GM12878 (cell line): ENCODE results near the gene LIM2. TPM values are rescaled to one million over a fixed set of nuclear protein-coding genes. Genes with fewer than 3 reads are reported as not detected.

Source experiments
- ATAC-seq: fragments of 200-7000 bp; cut with Tn5 transposase; 3 replicates; pipeline ENCODE4 v1.9.1; 2020; ENCODE audit warnings: mild to moderate bottlenecking, moderate library complexity
- BruUV-seq: library from RNA; stranded (reverse); fragments of 400-500 nt; replicated peaks from 2 replicates; lab custom pipeline; 2021; lab: Mats Ljungman, UMichigan
- CTCF ChIA-PET: fragments of 300-600 bp; sonication (Branson Sonifier 250); formaldehyde crosslinking; extraction: SDS; loops from one replicate; lab custom pipeline; 2021; ENCODE audit warnings: inconsistent platforms; lab: Yijun Ruan, JAX
- POLR2A ChIA-PET: fragments of 350-600 bp; formaldehyde crosslinking; extraction: SDS; loops from one replicate; lab custom pipeline; 2021; ENCODE audit warnings: inconsistent platforms; lab: Charles Lee
- RAD21 ChIA-PET: fragments of 300-600 bp; sonication (Branson Sonifier 250); formaldehyde crosslinking; loops from one replicate; lab custom pipeline; 2023; ENCODE audit warnings: antibody characterized with exemption; ENCODE audit not compliant: unreplicated experiment; lab: Charles Lee
- SMC1A ChIA-PET: fragments of 300-600 bp; sonication (Branson Sonifier 250); formaldehyde crosslinking; loops from one replicate; lab custom pipeline; 2023; ENCODE audit not compliant: unreplicated experiment, uncharacterized antibody; lab: Charles Lee
- DNase-seq: peaks from one replicate; pipeline ENCODE4 v3.0.0-alpha.2; 2011; ENCODE audit warnings: low read depth, low spot score
- FAIRE-seq: peaks from 3 replicates; lab custom pipeline; 2011; peaks lifted over from hg19 to GRCh38; lab: Jason Lieb, UNC
- H2AFZ ChIP-seq: 2 replicates; pipeline ENCODE4 v1.6.0; 2011; ENCODE audit warnings: low read depth, low read length, control low read depth; ENCODE audit not compliant: control insufficient read depth
- H3K27ac ChIP-seq: 2 replicates; pipeline ENCODE4 v1.5.1; 2011; ENCODE audit warnings: control low read depth; ENCODE audit not compliant: control insufficient read depth, insufficient read depth
- H3K27me3 ChIP-seq, 2 experiments: replicated peaks in 1 of 2; 2 replicates each; pipeline versions ENCODE4 v1.6.0 to v1.6.1; 2011; ENCODE audit warnings: low read length in 1 of 2; ENCODE audit not compliant: control insufficient read depth in 2 of 2, insufficient read depth in 2 of 2
- H3K36me3 ChIP-seq, 2 experiments: 2 replicates each; pipeline ENCODE4 v1.5.1; 2011; ENCODE audit warnings: low read length in 1 of 2; ENCODE audit not compliant: control insufficient read depth in 2 of 2, insufficient read depth in 2 of 2
- H3K4me1 ChIP-seq: 2 replicates; pipeline ENCODE4 v1.6.1; 2011; ENCODE audit warnings: mild to moderate bottlenecking, low read length, moderate library complexity, mixed read lengths; ENCODE audit not compliant: control insufficient read depth, insufficient read depth
- H3K4me2 ChIP-seq: 2 replicates; pipeline ENCODE4 v1.6.0; 2011; ENCODE audit warnings: control low read depth; ENCODE audit not compliant: control insufficient read depth, insufficient read depth
- H3K4me3 ChIP-seq: fragments of 200-600 bp; sonication (generic); 2 replicates; pipeline ENCODE4 v1.5.1; 2016
- H3K79me2 ChIP-seq: 2 replicates; pipeline ENCODE4 v1.6.0; 2011; ENCODE audit warnings: low read length; ENCODE audit not compliant: control insufficient read depth, insufficient read depth
- H3K9ac ChIP-seq: 2 replicates; pipeline ENCODE4 v1.8.0; 2011; ENCODE audit warnings: low read length, control low read depth, mixed read lengths; ENCODE audit not compliant: control insufficient read depth, insufficient read depth
- H3K9me3 ChIP-seq: replicated peaks from 3 replicates; pipeline ENCODE4 v1.5.1; 2011; ENCODE audit warnings: mild to moderate bottlenecking, low read length; ENCODE audit not compliant: control insufficient read depth, insufficient read depth
- H4K20me1 ChIP-seq: 2 replicates; pipeline ENCODE4 v1.6.0; 2011; ENCODE audit not compliant: control insufficient read depth, insufficient read depth
- BCLAF1 ChIP-seq: fragments of 450-650 bp; IDR thresholded peaks from 2 replicates; pipeline ENCODE4 v1.6.1; 2017; ENCODE audit warnings: antibody characterized with exemption, mild to moderate bottlenecking, moderate library complexity
- CBX3 ChIP-seq: fragments of 200-600 bp; sonication (generic); IDR thresholded peaks from 2 replicates; pipeline ENCODE4 v1.6.1; 2016; ENCODE audit warnings: low read depth, borderline replicate concordance
- JUND ChIP-seq: IDR thresholded peaks from 2 replicates; pipeline ENCODE4 v1.6.1; 2012; ENCODE audit warnings: low read depth, mild to moderate bottlenecking, low read length, improper control_type of control experiment, moderate library complexity
- SUZ12 ChIP-seq: fragments of 200-600 bp; sonication (generic); IDR thresholded peaks from one replicate; pipeline ENCODE4 v1.6.1; 2018; ENCODE audit warnings: antibody characterized with exemption, mild to moderate bottlenecking; ENCODE audit not compliant: unreplicated experiment
- ZBTB40 ChIP-seq: fragments of 450-650 bp; IDR thresholded peaks from 2 replicates; pipeline ENCODE4 v1.6.1; 2016; ENCODE audit warnings: mild to moderate bottlenecking, moderate library complexity, borderline replicate concordance
- WGBS: methylation state at CpG from one replicate; pipeline ENCODE4 v1.1.6; 2016; ENCODE audit warnings: low lambda C conversion rate; ENCODE audit not compliant: insufficient replicate concordance, insufficient coverage; ENCODE audit errors: missing lambda C conversion rate; 5-methylcytosine and 5-hydroxymethylcytosine counted together
- in situ Hi-C: fragments of 300-500 bp; cut with MboI; formaldehyde crosslinking; loops from 9 replicates; pipeline ENCODE4 v1.14.3; 2018; ENCODE audit warnings: mixed read lengths
- intact Hi-C: fragments of 100-400 bp; cut with micrococcal nuclease; formaldehyde crosslinking; loops from one replicate; pipeline ENCODE4 v1.14.2; 2022; ENCODE audit not compliant: unreplicated experiment
- polyA plus RNA-seq, 11 experiments: library from polyadenylated mRNA; depleted of rRNA in 4 of 11; unstranded in 6 of 11; stranded (reverse) in 5 of 11; fragments of >200 nt; fragmentation: Nextera tagmentation in 4 of 11; fragmentation: Illumina TruSeq in 1 of 11; extraction: Ambion mirVana in 4 of 11; extraction: Trizol in 1 of 11; gene quantifications; 1 replicate in 1 of 11; 2 replicates in 10 of 11; pipeline versions ENCODE4 v1.2.1 to v1.2.3, GENCODE V29; 2011 to 2016; ENCODE audit warnings: inconsistent platforms in 2 of 11, missing spikeins in 2 of 11, low read depth in 1 of 11
- total RNA-seq, 4 experiments: library from RNA; depleted of rRNA in 3 of 4; stranded (reverse); fragments of >200 nt in 3 of 4; fragmentation: Illumina TruSeq in 1 of 4; extraction: Trizol in 1 of 4; gene quantifications; 2 replicates each; pipeline versions ENCODE4 v1.2.1 to v1.2.3, GENCODE V29; 2013 to 2021

The LIM2 gene
- total and polyA plus RNA-seq, 10 of the 15 experiments (the other 5 are each of a cell fraction or from before 2014, with no cell fraction given) = not detected

DNA sequence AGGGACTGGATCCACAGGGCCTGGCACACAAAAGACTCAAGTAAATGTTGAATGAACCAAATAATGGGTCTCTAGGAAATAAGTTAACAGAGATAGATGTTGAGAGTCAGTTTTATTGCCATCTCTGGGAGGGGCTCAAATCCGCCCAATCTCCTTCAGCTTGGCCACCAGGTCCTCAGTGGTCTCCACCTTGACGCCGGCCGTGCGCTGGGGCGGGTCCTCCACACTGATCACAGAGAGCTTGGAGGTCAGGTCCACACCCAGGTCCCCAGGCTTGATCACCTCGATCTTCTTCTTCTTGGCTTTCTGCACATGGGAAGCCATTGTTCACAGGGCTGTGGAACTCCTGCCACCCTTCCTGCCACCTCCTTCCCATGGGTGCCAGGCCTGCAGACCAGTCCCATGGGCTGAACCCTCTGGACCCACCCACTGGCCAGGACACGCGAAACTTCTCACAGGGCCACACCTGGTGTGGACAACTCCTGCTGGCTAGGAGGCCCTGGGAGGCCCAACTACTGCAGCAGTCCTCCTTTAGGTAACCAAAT is 42.6 kb downstream of the LIM2 start:
- H3K27ac ChIP-seq = no peak overlapping the region
- no peaks in the 10 kb centered on the region for H3K27me3 ChIP-seq
- no peak for ATAC-seq
- SMC1A ChIA-PET = no interaction called here
- TF ChIP-seq ZBTB40 (no peak), SUZ12 (no peak), CBX3 (no peak), JUND (no peak), BCLAF1 (no peak)
- TF ChIP-seq, all 136 proteins: peak for 0
- intact Hi-C loops = no loop called here
- H4K20me1 ChIP-seq = no peaks in the 10 kb centered on the region
- no peak overlapping the region for H3K9ac ChIP-seq
- DNase-seq = no peak
- in situ Hi-C loops = no loop called here
- H3K4me1 ChIP-seq = peaks cover 17% of the 10 kb centered on the region
- ChIA-PET CTCF (interaction anchor here (2.1 to 2.4 kb wide), 2 partner anchors 51 to 63 kb away, joined by 10 read pairs; no protein-coding TSS in a partner anchor), POLR2A (no interaction called here), RAD21 (no interaction called here)
- H3K4me2 ChIP-seq = no peak overlapping the region; the same call in 1 of the 2 replicates
- WGBS = 98% methylated on average over 9 of the region's 9 CpGs
- H3K9me3 ChIP-seq = no peaks in the 10 kb centered on the region
- BruUV-seq = no TSS peak
- FAIRE-seq = no peak
- H3K4me3 ChIP-seq = no peak overlapping the region
- no peaks in the 10 kb centered on the region for H3K79me2 ChIP-seq
- H2AFZ ChIP-seq = no peak overlapping the region
- H3K36me3 ChIP-seq = peaks cover 0 to 4% of the 10 kb centered on the region in 2 experiments; a peak in 2 of 4 replicates
